ENCODE measurements around the gene UTP15. TPM values are rescaled to one million over a fixed set of nuclear protein-coding genes. Genes with fewer than 3 reads are reported as not detected.
A peak's percentile ranks its signal among the peaks of the same experiment; 100 is the strongest.

UTP15 gene
- total RNA-seq, 1 experiment from 2014 or later = 35.2 TPM

- CTCF ChIA-PET = interaction anchor here (1.2 kb wide), 2 partner anchors 8 to 210 kb away, joined by 4 to 5 read pairs; no protein-coding TSS in a partner anchor
- TF ChIP-seq ZNF416 (CRISPR knock-in tag; IDR thresholded peaks at IDR 0.05) (no peak), E2F4 (CRISPR knock-in tag; IDR thresholded peaks at IDR 0.05; ENCODE audit: borderline replicate concordance, low read depth) (no peak)
- H3K9me3 Mint-ChIP-seq = no peaks in the 10 kb centered on the region
- no peak for DNase-seq (ENCODE audit: low spot score)
- H3K36me3 Mint-ChIP-seq = peaks cover 30% of the 10 kb centered on the region
- ATAC-seq = no peak
- H3K27ac Mint-ChIP-seq = no peak overlapping the region
- POLR2A ChIA-PET = no interaction called here
- no peaks in the 10 kb centered on the region for H3K27me3 Mint-ChIP-seq (ENCODE audit: low read depth)
- H3K4me1 Mint-ChIP-seq = no peaks in the 10 kb centered on the region
- H3K4me3 Mint-ChIP-seq = no peak overlapping the region
Observed at GRCh38 chr5:73582285-73583145, 17.0 kb downstream of the UTP15 start.

DNA sequence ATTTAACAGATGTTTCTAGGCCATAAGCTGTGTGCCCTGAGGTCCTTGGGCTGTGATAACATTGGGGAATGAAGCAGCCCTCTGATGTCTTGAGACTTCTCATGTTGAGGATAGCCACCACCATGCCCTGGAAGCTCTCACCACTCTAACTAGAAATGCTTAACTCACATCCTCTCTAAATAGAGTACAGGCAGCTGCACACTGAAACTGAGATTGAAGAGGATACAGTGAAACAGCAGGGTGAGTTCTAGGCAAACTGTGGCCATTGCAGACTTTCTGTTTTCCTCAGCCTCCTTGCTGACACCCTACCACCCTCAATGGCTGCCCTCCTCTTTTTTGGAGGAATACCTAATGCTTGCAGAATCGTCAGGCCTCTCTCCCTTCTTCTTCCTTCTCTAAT is 22.4 kb downstream of the UTP15 start:
- CTCF ChIA-PET = interaction anchor here (5.2 kb wide), 1 partner anchor 205 kb away, joined by 84 read pairs; no protein-coding TSS in a partner anchor
- no peak overlapping the region for H3K27ac Mint-ChIP-seq
- no peaks in the 10 kb centered on the region for H3K27me3 Mint-ChIP-seq (ENCODE audit: low read depth)
- H3K9me3 Mint-ChIP-seq = no peaks in the 10 kb centered on the region
- POLR2A ChIA-PET = no interaction called here
- no peak for TF ChIP-seq CDX4 (CRISPR knock-in tag; IDR thresholded peaks at IDR 0.05; ENCODE audit: borderline replicate concordance)
- no peak for TF ChIP-seq TCF7 (CRISPR knock-in tag; IDR thresholded peaks at IDR 0.05; ENCODE audit: low read depth)
- no peak for TF ChIP-seq CREM (CRISPR knock-in tag; IDR thresholded peaks at IDR 0.05)
- TF ChIP-seq NR2C2 (CRISPR knock-in tag; IDR thresholded peaks at IDR 0.05) = no peak
- TF ChIP-seq, protein P1, sequence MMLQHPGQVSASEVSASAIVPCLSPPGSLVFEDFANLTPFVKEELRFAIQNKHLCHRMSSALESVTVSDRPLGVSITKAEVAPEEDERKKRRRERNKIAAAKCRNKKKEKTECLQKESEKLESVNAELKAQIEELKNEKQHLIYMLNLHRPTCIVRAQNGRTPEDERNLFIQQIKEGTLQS (CRISPR knock-in tag; conservative IDR thresholded peaks at IDR 0.05) = no peak
- H3K4me1 Mint-ChIP-seq = no peaks in the 10 kb centered on the region
- no peak for ATAC-seq
- H3K4me3 Mint-ChIP-seq = no peak overlapping the region
- no peak for DNase-seq (ENCODE audit: low spot score)
- H3K36me3 Mint-ChIP-seq = no peaks in the 10 kb centered on the region

GRCh38 chr5:73591102-73591695 is 25.7 kb downstream of the UTP15 start:
- TF ChIP-seq CTCF (IDR thresholded peaks at IDR 0.05) (peak; percentile 64), ATF6 (CRISPR knock-in tag; IDR thresholded peaks at IDR 0.05) (no peak)
- TF ChIP-seq, protein P2, sequence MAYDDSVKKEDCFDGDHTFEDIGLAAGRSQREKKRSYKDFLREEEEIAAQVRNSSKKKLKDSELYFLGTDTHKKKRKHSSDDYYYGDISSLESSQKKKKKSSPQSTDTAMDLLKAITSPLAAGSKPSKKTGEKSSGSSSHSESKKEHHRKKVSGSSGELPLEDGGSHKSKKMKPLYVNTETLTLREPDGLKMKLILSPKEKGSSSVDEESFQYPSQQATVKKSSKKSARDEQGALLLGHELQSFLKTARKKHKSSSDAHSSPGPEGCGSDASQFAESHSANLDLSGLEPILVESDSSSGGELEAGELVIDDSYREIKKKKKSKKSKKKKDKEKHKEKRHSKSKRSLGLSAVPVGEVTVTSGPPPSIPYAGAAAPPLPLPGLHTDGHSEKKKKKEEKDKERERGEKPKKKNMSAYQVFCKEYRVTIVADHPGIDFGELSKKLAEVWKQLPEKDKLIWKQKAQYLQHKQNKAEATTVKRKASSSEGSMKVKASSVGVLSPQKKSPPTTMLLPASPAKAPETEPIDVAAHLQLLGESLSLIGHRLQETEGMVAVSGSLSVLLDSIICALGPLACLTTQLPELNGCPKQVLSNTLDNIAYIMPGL (CRISPR knock-in tag; IDR thresholded peaks at IDR 0.05) = no peak
- H3K4me1 Mint-ChIP-seq = no peaks in the 10 kb centered on the region
- no peaks in the 10 kb centered on the region for H3K9me3 Mint-ChIP-seq
- peak; percentile 14 for DNase-seq (ENCODE audit: low spot score)
- ChIA-PET CTCF (interaction anchor here (0.7 to 5.2 kb wide), 27 partner anchors 9 to 222 kb away, joined by 3 to 84 read pairs (median 4); partner anchors contain the start of genes ANKRA2 and UTP15), POLR2A (interaction anchor here (0.5 to 0.7 kb wide), 2 partner anchors 15 to 39 kb away, joined by 3 to 4 read pairs; no protein-coding TSS in a partner anchor)
- H3K4me3 Mint-ChIP-seq = no peak overlapping the region
- H3K27me3 Mint-ChIP-seq (ENCODE audit: low read depth) = no peaks in the 10 kb centered on the region
- H3K27ac Mint-ChIP-seq = no peak overlapping the region
- ATAC-seq = peak; percentile 74
- no peaks in the 10 kb centered on the region for H3K36me3 Mint-ChIP-seq
